NCI-H82 (cell line): ENCODE results near the gene C1QL4.
A peak's percentile ranks its signal among the peaks of the same experiment; 100 is the strongest.

Experiments used
- DNase-seq: peaks from one replicate; lab custom pipeline; 2025; lab: John Stamatoyannopoulos, UW

C1QL4 gene

GRCh38 chr12:49347311-49348193, 10.6 kb upstream of the C1QL4 start:
- DNase-seq, result peak; percentile 83

GRCh38 chr12:49346659-49347310, 9.8 kb upstream of the C1QL4 start, which contains the start of gene DNAJC22:
Gene DNAJC22 (plus strand): TSS chr12:49346888. CDS start chr12:49348873, 1,985 bp downstream.
- DNase-seq, result peak; percentile 59

DNA sequence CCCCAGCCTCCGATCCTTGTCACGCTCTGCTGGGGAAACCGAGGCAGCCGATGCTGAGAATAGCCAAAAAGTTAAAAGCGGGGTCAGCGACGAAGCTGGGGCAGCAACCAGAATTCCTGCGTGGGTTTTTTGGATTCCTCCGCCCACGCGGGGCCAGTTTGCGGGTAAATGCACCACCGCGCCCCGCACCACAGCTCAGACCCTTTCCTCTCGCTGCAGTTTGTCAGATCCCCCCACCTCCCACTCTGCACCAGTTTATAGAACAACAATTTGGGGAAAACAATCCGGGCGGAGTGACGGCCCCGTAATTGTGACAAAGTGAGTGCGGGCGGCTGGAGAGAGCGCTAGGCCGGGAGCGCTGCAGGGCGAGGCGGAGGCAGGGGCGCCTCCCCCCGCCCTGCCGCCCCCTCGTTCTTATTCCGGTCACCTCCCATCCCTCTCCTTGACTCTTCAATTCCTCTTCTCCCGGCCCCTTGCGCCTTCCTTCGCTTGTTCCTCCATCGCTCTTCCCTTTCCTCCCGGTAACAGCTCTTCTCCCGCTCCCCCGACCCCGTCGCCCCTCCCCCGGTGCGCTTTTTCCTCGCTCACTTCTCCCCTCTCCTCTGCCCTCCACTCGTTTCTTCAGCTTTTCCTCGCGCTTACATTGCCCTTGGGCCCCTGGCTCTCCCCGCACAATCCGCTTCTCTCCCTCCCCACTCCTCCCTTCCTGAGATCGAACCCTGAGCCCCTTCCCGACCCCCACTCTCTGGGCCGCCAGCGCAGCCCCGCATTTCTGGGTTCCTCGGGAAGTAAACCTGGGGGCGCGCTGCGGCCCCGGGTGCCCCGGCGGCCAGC, 9.1 kb upstream of the C1QL4 start:
- peak; percentile 56 for DNase-seq

DNA sequence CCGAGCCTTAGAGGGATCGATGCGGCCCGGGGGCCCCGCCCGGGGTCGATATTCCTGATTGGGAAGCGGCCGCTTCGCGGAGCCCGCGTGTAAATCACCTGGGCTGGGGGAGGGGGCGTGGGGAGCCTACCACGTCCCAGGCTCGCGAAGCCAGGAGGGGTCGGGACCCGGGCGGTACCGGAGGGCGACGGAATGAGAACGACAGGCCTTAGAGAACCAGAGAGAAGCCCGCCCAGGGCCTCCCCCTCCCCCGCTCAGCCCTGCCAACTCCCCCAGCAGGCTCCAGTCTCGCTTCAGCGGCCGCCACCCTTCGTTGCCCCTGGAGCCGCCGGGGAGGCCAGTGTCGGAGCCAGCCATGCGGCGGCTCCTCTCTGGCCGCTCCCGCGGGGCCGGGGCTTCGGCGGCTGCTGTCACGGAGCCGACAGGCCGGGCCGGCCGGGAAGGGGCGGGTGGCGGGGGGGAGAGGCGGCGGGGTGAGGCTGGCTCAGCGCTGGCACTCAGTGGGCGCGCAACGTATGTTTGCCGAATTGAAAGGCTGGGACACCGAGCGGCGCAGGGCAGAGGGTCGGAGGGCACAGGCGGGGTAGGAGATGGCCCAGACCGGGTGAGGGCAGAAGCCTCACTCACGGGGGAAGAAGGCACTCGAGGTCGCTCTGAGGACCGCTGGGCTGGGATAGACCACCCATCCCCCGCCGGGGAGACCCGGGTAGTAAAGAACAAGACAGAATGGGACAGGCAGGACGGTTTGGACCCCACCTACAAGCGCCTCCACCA, 8.2 kb upstream of the C1QL4 start:
- peak; percentile 72 for DNase-seq

DNA sequence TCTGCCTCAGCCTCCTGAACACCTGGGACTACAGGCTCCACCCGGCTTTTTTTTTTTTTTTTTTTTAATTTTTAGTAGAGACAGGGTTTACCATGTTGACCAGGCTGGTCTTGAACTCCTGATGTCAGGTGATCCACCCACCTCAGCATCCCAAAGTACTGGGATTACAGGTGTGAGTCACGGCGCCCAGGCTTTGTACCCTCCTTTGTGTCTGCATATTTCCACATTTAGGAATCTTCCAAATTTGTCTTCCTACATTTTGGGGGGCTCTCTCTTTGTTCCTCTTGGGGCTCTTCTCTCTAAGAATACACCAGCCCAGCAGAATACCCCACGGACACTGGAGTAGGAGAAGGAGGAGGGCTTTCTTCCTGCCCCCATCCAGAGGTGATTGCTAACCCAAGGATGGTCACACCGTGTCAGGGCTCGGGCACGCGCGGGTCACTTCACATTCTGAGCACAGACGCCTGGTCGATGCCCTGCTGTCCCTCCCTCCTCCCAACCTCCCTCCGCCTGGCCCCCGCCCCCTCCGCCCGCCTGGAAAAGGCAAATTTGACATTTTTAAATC, 7.6 kb upstream of the C1QL4 start:
- DNase-seq, result no peak

GRCh38 chr12:49342914-49343731, 6.1 kb upstream of the C1QL4 start:
- peak; percentile 53 for DNase-seq

GRCh38 chr12:49342066-49342913, 5.3 kb upstream of the C1QL4 start:
- peak; percentile 99 for DNase-seq

- no peak for DNase-seq
These were observed 4.7 kb upstream of the C1QL4 start for GRCh38 chr12:49341777-49342065.

DNA sequence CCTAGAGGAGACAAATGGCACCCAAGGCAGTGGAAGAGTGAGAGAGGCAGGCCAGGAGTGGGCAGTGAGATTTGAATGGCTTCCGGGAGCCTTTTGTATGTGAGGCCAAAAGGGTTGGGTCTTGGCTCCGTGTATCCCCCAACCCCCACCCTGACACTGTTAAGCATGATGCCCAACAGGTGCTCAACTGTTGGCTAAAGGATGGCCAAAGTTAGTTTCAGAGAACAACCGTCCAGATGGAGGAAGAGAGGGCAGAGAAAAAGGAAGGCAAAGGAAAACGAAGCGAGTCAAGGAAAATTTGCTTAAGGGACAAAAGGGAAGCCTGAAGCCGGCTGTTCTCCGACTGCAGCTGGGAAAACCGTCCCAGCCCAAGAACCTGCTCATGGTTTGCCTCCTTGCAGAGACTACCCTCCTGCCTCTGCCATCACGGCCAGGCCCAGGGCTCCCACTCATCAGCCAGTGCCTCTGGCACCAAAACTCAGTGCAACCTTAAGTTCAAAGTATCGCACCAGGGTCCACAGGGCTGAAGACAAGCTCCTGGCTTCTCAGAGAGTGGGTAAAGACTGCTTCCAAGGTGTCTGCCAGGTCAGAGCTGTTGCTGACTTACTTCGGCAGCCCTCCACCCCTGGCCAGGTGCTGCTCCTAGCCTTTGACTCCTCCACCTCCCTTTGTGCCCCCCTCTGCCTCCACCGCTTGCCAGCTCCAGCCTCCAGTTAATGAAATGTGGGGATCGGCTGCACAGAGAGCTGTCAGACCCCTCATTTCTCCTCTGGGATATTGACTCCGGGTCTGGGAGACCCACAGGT, 4.2 kb upstream of the C1QL4 start:
- DNase-seq, result no peak

DNA sequence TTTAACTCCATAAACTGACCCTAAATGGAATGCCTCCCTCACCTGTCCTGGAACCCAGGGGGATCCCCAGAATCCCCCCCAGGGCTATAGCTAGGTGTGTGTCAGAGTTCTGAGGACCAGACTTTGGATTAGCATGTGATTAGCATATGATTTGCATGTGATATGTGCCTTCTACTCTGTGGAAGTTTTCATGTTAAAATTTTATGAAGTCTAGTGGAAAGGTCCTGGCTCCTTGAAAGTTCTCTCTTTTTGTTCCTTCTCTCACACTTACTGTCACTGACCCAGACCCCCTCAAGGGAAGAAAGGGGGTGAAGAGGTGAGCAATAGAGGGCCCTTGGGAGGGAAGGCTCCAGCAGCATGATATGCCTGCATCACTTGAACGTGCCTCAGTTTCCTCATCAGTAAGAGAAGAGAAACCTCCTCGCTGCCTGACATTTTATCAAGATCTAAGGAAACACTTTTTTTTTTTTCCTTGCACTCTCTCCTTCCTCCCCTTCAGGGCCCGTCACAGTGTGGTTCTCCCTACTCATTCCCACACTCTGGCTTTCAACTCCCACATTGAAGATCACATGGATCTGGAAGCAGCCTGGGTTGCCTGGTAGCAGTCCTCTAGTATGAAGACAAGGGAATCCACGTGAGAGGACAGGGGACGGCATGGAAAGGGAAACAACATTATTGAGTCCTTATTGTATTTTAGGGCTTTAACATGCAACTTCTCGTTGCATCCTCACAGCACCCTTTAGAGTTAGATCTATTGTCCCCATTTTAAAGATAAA, 3.3 kb upstream of the C1QL4 start:
- DNase-seq, result no peak

GRCh38 chr12:49339464-49339861, 2.5 kb upstream of the C1QL4 start:
- DNase-seq, result no peak

DNA sequence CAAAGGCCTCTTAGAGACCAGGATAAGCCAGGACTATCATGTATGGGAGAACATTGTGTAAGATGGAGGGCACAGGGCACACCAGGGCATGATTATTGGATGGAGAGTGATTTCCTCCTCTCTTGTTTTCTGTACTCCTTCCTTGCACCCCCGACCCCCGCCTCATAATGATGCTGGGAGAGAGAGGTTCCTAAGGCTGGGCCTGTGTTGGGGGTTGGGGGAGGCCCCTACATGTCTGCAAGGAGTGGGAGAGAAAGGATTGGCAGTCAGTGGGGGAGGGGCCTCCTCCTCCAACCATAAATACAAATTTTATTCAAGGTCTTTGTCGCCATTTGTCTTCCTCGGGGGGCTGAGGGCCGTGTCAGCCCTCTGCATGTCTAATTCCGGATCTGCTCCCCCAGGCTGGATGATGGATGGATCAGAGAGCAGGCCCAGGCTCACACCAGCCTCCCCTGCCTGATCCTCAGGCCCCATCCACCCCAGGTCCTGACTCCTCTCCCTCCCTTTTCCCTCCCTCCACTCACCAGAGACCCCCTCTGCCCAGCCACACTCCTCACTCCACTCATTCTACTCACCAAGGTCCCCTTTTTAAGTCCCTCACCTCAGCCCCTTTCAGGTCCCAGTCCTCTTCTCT, 2.0 kb upstream of the C1QL4 start:
- DNase-seq, result no peak

- no peak for DNase-seq
These were observed 888 bp downstream of the C1QL4 start for GRCh38 chr12:49335955-49336644.

GRCh38 chr12:49335118-49335954, 1.7 kb downstream of the C1QL4 start:
- DNase-seq, result no peak

DNA sequence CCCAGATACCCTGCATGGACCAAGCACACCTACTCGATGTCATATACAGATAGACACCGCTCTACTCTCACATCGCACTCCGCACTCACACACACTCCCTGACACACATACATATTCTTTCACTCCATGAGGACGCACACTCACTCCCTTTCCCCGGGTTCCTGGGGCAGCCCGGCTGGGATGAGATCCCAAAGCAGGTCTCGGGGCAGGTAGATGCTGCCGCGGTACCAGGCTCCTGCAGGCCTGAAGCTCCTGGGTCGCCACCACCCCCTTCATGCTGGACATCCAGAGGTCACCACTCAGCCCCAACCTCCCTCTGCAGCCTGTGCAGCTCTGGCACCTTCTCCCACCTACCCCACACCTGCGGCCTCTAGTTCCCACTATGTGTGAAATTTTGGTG, 2.3 kb downstream of the C1QL4 start:
- no peak for DNase-seq

- DNase-seq, result no peak
These were observed 2.8 kb downstream of the C1QL4 start for GRCh38 chr12:49334226-49334625.
